ENCODE data around the gene SCN2A. TPM values are rescaled to one million over a fixed set of nuclear protein-coding genes. Genes with fewer than 3 reads are reported as not detected.

Gene SCN2A
- total RNA-seq, 1 experiment from 2014 or later, result 0.15 TPM

GRCh38 chr2:165427686-165428085 is 188.5 kb downstream of the SCN2A start:
- intact Hi-C loops (cut with micrococcal nuclease; ENCODE audit: unreplicated experiment), result no loop called here
- Histone ChIP-seq H4K20me1 (ENCODE audit: insufficient read depth) (no peaks in the 10 kb centered on the region), H2AFZ (no peak overlapping the region), H3K27ac (no peak overlapping the region), H3K27me3 (ENCODE audit: insufficient read depth, low read depth) (no peaks in the 10 kb centered on the region), H3K9me2 (ENCODE audit: insufficient read depth) (no peaks in the 10 kb centered on the region), H3K4me3 (no peak overlapping the region), H3K4me2 (no peak overlapping the region), H3K79me2 (ENCODE audit: low read depth) (no peaks in the 10 kb centered on the region), H3K9me3 (ENCODE audit: insufficient read depth, low read depth) (no peaks in the 10 kb centered on the region), H3K36me3 (ENCODE audit: low read depth) (no peaks in the 10 kb centered on the region), H3K4me1 (replicated peaks; ENCODE audit: insufficient read depth) (no peaks in the 10 kb centered on the region), H3F3A (ENCODE audit: insufficient read depth, low read depth) (no peaks in the 10 kb centered on the region)
- no TSS peak for BruUV-seq (replicated peaks)
- ChIA-PET POLR2A (ENCODE audit: unreplicated experiment) (no interaction called here), CTCF (no interaction called here)
- DNase-seq, result no peak
- TF ChIP-seq, protein P1, sequence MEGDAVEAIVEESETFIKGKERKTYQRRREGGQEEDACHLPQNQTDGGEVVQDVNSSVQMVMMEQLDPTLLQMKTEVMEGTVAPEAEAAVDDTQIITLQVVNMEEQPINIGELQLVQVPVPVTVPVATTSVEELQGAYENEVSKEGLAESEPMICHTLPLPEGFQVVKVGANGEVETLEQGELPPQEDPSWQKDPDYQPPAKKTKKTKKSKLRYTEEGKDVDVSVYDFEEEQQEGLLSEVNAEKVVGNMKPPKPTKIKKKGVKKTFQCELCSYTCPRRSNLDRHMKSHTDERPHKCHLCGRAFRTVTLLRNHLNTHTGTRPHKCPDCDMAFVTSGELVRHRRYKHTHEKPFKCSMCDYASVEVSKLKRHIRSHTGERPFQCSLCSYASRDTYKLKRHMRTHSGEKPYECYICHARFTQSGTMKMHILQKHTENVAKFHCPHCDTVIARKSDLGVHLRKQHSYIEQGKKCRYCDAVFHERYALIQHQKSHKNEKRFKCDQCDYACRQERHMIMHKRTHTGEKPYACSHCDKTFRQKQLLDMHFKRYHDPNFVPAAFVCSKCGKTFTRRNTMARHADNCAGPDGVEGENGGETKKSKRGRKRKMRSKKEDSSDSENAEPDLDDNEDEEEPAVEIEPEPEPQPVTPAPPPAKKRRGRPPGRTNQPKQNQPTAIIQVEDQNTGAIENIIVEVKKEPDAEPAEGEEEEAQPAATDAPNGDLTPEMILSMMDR (conservative IDR thresholded peaks at IDR 0.05), result no peak
- no peak for TF ChIP-seq EZH2 (IDR thresholded peaks at IDR 0.05; ENCODE audit: low read depth)

- ChIA-PET CTCF (no interaction called here), POLR2A (ENCODE audit: unreplicated experiment) (no interaction called here)
- Histone ChIP-seq H3K27me3 (ENCODE audit: insufficient read depth, low read depth) (no peaks in the 10 kb centered on the region), H3K4me3 (no peak overlapping the region), H3K27ac (no peak overlapping the region), H3K79me2 (ENCODE audit: low read depth) (no peaks in the 10 kb centered on the region), H3F3A (ENCODE audit: insufficient read depth, low read depth) (no peaks in the 10 kb centered on the region), H2AFZ (no peak overlapping the region), H3K9me2 (ENCODE audit: insufficient read depth) (no peaks in the 10 kb centered on the region), H3K4me2 (no peak overlapping the region), H3K36me3 (ENCODE audit: low read depth) (no peaks in the 10 kb centered on the region), H3K9me3 (ENCODE audit: insufficient read depth, low read depth) (no peaks in the 10 kb centered on the region), H3K4me1 (replicated peaks; ENCODE audit: insufficient read depth) (no peaks in the 10 kb centered on the region), H4K20me1 (ENCODE audit: insufficient read depth) (no peaks in the 10 kb centered on the region)
- DNase-seq, result no peak
- BruUV-seq (replicated peaks), result no TSS peak
- intact Hi-C loops (cut with micrococcal nuclease; ENCODE audit: unreplicated experiment), result no loop called here
- no peak for TF ChIP-seq EZH2 (IDR thresholded peaks at IDR 0.05; ENCODE audit: low read depth)
- TF ChIP-seq, protein P1 (conservative IDR thresholded peaks at IDR 0.05), result no peak
These were observed 189.7 kb downstream of the SCN2A start for GRCh38 chr2:165428926-165429325.

GRCh38 chr2:165431014-165431413 is 191.8 kb downstream of the SCN2A start:
- Histone ChIP-seq H3K27me3 (ENCODE audit: insufficient read depth, low read depth) (no peaks in the 10 kb centered on the region), H3K9me3 (ENCODE audit: insufficient read depth, low read depth) (no peaks in the 10 kb centered on the region), H3K4me2 (no peak overlapping the region), H3K4me1 (replicated peaks; ENCODE audit: insufficient read depth) (no peaks in the 10 kb centered on the region), H2AFZ (no peak overlapping the region), H3K27ac (no peak overlapping the region), H3F3A (ENCODE audit: insufficient read depth, low read depth) (no peaks in the 10 kb centered on the region), H3K4me3 (no peak overlapping the region), H3K9me2 (ENCODE audit: insufficient read depth) (no peaks in the 10 kb centered on the region), H4K20me1 (ENCODE audit: insufficient read depth) (no peaks in the 10 kb centered on the region), H3K79me2 (ENCODE audit: low read depth) (no peaks in the 10 kb centered on the region), H3K36me3 (ENCODE audit: low read depth) (no peaks in the 10 kb centered on the region)
- intact Hi-C loops (cut with micrococcal nuclease; ENCODE audit: unreplicated experiment), result no loop called here
- DNase-seq, result no peak
- CTCF ChIA-PET, result no interaction called here
- BruUV-seq (replicated peaks), result no TSS peak
- POLR2A ChIA-PET (ENCODE audit: unreplicated experiment), result no interaction called here
- no peak for TF ChIP-seq EZH2 (IDR thresholded peaks at IDR 0.05; ENCODE audit: low read depth)
- TF ChIP-seq, protein P1 (conservative IDR thresholded peaks at IDR 0.05), result no peak
